K562 (cell line): ENCODE results near the gene THADA.

ENCODE experiments used
- CTCF ChIP-seq, 3 experiments: IDR thresholded peaks in 2 of 3; conservative IDR thresholded peaks in 1 of 3; 2 replicates each; pipeline ENCODE4 v1.5.1; 2011 to 2012; ENCODE audit warnings: low read length in 3 of 3, mild to moderate bottlenecking in 3 of 3, control low read depth in 2 of 3, improper control_type of control experiment in 1 of 3, inconsistent platforms in 1 of 3, low read depth in 1 of 3, mixed read lengths in 1 of 3, moderate library complexity in 1 of 3; ENCODE audit not compliant: insufficient read depth in 2 of 3
- POLR2AphosphoS2 ChIP-seq: IDR thresholded peaks from 2 replicates; pipeline ENCODE4 v1.6.1; 2012; ENCODE audit warnings: low read length, improper control_type of control experiment
- RNF2 ChIP-seq: sonication (generic); IDR thresholded peaks from 2 replicates; pipeline ENCODE4 v1.6.1; 2016
- ZNF431 ChIP-seq: sonication (generic); formaldehyde crosslinking; IDR thresholded peaks from 2 replicates; pipeline ENCODE4 v1.8.0; 2022; ENCODE audit warnings: mild to moderate bottlenecking, missing genetic modification reagents

- TF ChIP-seq CTCF (IDR thresholded peaks at IDR 0.05 in 2 of 3, conservative IDR thresholded peaks at IDR 0.05 in 1 of 3; ENCODE audit: insufficient read depth in 2 of 3, low read depth in 1 of 3, low read length in 3 of 3) (no peak), POLR2AphosphoS2 (no peak), ZNF431 (CRISPR knock-in tag) (no peak), RNF2 (no peak)
These were observed 355.1 kb downstream of the THADA start for GRCh38 chr2:43240766-43241150.
